ENCODE data around the gene MCC. TPM values are rescaled to one million over a fixed set of nuclear protein-coding genes. Genes with fewer than 3 reads are reported as not detected.

The MCC gene
- total RNA-seq, 1 experiment from 2014 or later, result 7.6 TPM

DNA sequence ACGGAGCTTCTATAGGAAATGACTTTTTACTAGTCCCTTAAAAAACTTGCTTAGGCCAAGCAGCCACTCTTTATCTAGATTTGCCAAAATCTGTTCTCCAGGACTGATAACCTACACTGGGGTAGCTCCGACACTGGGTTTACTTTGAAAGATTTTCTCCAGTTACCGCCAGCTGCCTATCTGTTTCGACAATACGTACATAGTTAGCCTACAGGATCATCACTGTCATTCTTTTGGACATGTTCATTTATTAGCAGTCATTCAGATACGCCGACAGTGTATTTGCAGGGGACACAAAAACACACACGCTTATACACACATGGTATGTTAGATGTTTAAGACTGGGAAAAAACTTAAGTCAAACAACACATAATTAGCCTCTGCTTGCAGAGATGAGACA, 286.0 kb downstream of the MCC start:
- Histone ChIP-seq H3K4ac (ENCODE audit: low read depth, low read length) (no peak overlapping the region), H4K20me1 (ENCODE audit: control insufficient read depth, insufficient read depth, insufficient read length) (no peaks in the 10 kb centered on the region), H3K14ac (ENCODE audit: insufficient read depth, low read length) (no peak overlapping the region), H2BK20ac (ENCODE audit: low read depth, low read length, poor library complexity, severe bottlenecking) (no peak overlapping the region), H3T11ph (ENCODE audit: low read length) (no peak overlapping the region), H3K79me2 (ENCODE audit: insufficient read depth, low read length) (0 out of 2 replicates have a peak, but pooled peaks cover 2% of the 10 kb centered on the region), H4K5ac (ENCODE audit: insufficient read length, low read depth, low read length) (no peak overlapping the region), H3K18ac (ENCODE audit: insufficient read length, low read depth, low read length) (no peak overlapping the region), H3K79me1 (ENCODE audit: insufficient read depth, low read depth, low read length, poor library complexity, severe bottlenecking) (no peaks in the 10 kb centered on the region), H3K9me3 (ENCODE audit: control insufficient read depth, low read depth, low read length) (no peaks in the 10 kb centered on the region), H4K8ac (replicated peaks; ENCODE audit: insufficient read length, low read depth, low read length) (no peak overlapping the region), H3K27me3 (ENCODE audit: insufficient read depth, low read length) (no peaks in the 10 kb centered on the region), H3K23me2 (ENCODE audit: insufficient read length, low read depth, low read length, poor library complexity, severe bottlenecking) (no peaks in the 10 kb centered on the region), H2AFZ (ENCODE audit: low read length) (no peak overlapping the region), H3K4me1 (ENCODE audit: insufficient read depth, low read length) (peaks cover 16% of the 10 kb centered on the region; the same call in 1 of the 2 replicates), H4K91ac (ENCODE audit: insufficient read length, low read depth, low read length) (no peak overlapping the region), H3K27ac (ENCODE audit: insufficient read length, low read depth, low read length) (no peak overlapping the region), H3K23ac (ENCODE audit: insufficient read length, low read depth, low read length) (no peak overlapping the region), H2BK5ac (ENCODE audit: insufficient read length, low read length) (no peak overlapping the region), H2BK15ac (ENCODE audit: low read depth, low read length) (no peak overlapping the region), H3K4me2 (ENCODE audit: insufficient read depth, insufficient read length, low read length) (no peak overlapping the region), H2BK120ac (ENCODE audit: low read depth, low read length, poor library complexity, severe bottlenecking) (no peak overlapping the region), H3K56ac (ENCODE audit: insufficient read length, low read depth, low read length) (no peak overlapping the region), H3K9ac (ENCODE audit: extremely low read depth, insufficient read length, low read length) (no peak overlapping the region), H2BK12ac (ENCODE audit: insufficient read length, low read depth, low read length) (no peak overlapping the region), H2AK5ac (ENCODE audit: insufficient read length, low read length) (no peak overlapping the region)
- H3K9me3 Mint-ChIP-seq, result no peaks in the 10 kb centered on the region
- H3K27me3 Mint-ChIP-seq (ENCODE audit: low read depth), result no peaks in the 10 kb centered on the region
- WGBS (ENCODE audit: extremely low coverage, insufficient read length, low lambda C conversion rate), result no CpG with 5 or more reads among the region's 8 CpGs
- TF ChIP-seq, protein P1, sequence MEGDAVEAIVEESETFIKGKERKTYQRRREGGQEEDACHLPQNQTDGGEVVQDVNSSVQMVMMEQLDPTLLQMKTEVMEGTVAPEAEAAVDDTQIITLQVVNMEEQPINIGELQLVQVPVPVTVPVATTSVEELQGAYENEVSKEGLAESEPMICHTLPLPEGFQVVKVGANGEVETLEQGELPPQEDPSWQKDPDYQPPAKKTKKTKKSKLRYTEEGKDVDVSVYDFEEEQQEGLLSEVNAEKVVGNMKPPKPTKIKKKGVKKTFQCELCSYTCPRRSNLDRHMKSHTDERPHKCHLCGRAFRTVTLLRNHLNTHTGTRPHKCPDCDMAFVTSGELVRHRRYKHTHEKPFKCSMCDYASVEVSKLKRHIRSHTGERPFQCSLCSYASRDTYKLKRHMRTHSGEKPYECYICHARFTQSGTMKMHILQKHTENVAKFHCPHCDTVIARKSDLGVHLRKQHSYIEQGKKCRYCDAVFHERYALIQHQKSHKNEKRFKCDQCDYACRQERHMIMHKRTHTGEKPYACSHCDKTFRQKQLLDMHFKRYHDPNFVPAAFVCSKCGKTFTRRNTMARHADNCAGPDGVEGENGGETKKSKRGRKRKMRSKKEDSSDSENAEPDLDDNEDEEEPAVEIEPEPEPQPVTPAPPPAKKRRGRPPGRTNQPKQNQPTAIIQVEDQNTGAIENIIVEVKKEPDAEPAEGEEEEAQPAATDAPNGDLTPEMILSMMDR (conservative IDR thresholded peaks at IDR 0.05), result no peak
- no peak for DNase-seq
- H3K4me3 Mint-ChIP-seq, result no peak overlapping the region
- peak overlapping the region in 2 of 3 experiments; percentile 15 to 65; a peak in 2 of 7 replicates for H3K27ac Mint-ChIP-seq
- peaks cover 51 to 64% of the 10 kb centered on the region in 2 experiments for H3K4me1 Mint-ChIP-seq
- no peaks in the 10 kb centered on the region for H3K36me3 Mint-ChIP-seq (ENCODE audit: insufficient read depth in 1 of 3, low read depth in 3 of 3)

Data from H9 (cell line).